PFSK-1 (cell line): ENCODE data around the gene USP2.

Experiments used
- FOXP2 ChIP-seq: optimal IDR thresholded peaks from 2 replicates; pipeline ENCODE3; 2011; ENCODE audit warnings: borderline replicate concordance, control low read depth, inconsistent platforms; ENCODE audit not compliant: insufficient read depth; ENCODE audit errors: extremely low read length, extremely low read depth
- POLR2AphosphoS5 ChIP-seq: IDR thresholded peaks from 2 replicates; pipeline ENCODE4 v1.6.1; 2012; ENCODE audit warnings: low read depth, mild to moderate bottlenecking, control low read depth, low read length, moderate library complexity
- REST ChIP-seq, 2 experiments: IDR thresholded peaks; 2 replicates each; pipeline versions ENCODE4 v1.6.1 to v1.8.0; 2011 to 2012; ENCODE audit warnings: low read depth in 2 of 2, low read length in 2 of 2, control low read depth in 1 of 2, inconsistent platforms in 1 of 2, mild to moderate bottlenecking in 1 of 2, moderate library complexity in 1 of 2; ENCODE audit not compliant: insufficient read depth in 1 of 2
- SIN3A ChIP-seq: IDR thresholded peaks from 2 replicates; pipeline ENCODE4 v1.6.1; 2012; ENCODE audit warnings: mild to moderate bottlenecking, low read length, moderate library complexity, borderline replicate concordance; ENCODE audit not compliant: insufficient read depth
- TAF1 ChIP-seq: IDR thresholded peaks from 2 replicates; pipeline ENCODE4 v1.6.1; 2012; ENCODE audit warnings: low read length, control low read depth, borderline replicate concordance; ENCODE audit not compliant: insufficient read depth

The USP2 gene

GRCh38 chr11:119317592-119318239, 63.8 kb downstream of the USP2 start:
- no peak for TF ChIP-seq REST (IDR thresholded peaks at IDR 0.05; ENCODE audit: insufficient read depth in 1 of 2, low read depth in 2 of 2, low read length in 2 of 2)
- TF ChIP-seq FOXP2: no peak
- TF ChIP-seq POLR2AphosphoS5: no peak
- TF ChIP-seq TAF1: no peak
- TF ChIP-seq SIN3A: no peak

- TF ChIP-seq SIN3A (no peak), POLR2AphosphoS5 (0 out of 2 replicates have a peak, but pooled peaks have one; percentile 48), TAF1 (peak; percentile 58; the same call in 1 of the 2 replicates)
These were observed 64.5 kb downstream of the USP2 start, which contains the start of gene MCAM for GRCh38 chr11:119316729-119317591. Gene MCAM, minus strand, starts transcription at chr11:119317130. Its CDS starts 29 bp downstream, at chr11:119317101.

- TF ChIP-seq REST (IDR thresholded peaks at IDR 0.05; ENCODE audit: insufficient read depth in 1 of 2, low read depth in 2 of 2, low read length in 2 of 2) (no peak), FOXP2 (no peak), TAF1 (no peak), POLR2AphosphoS5 (no peak)
These were observed 65.3 kb downstream of the USP2 start for GRCh38 chr11:119316016-119316728.

- TF ChIP-seq POLR2AphosphoS5 (no peak), REST (IDR thresholded peaks at IDR 0.05; ENCODE audit: insufficient read depth in 1 of 2, low read depth in 2 of 2, low read length in 2 of 2) (no peak), TAF1 (no peak), FOXP2 (no peak), SIN3A (no peak)
These were observed 66.1 kb downstream of the USP2 start for GRCh38 chr11:119315131-119316015.
